Measurements from ENCODE around the gene PRDX4.

The PRDX4 gene

DNA sequence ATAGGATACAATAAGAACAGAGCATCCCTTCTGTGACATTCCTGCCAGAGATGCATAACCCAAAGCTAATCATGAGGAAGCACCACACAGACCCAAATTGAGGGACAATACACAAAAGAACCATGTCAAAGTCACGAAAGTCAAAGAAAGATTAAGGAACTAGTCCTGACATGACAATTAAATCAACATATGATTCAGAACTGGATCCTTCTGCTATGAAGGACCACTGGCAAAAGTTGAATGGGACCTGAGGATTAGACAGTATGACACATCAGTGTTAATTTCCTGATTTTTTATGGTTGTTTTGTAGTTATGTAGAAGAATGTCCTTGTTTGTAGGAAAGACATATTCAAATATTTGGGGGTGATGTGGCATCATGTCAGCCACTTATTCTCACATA is 61.9 kb downstream of the PRDX4 start:
- Histone ChIP-seq H3K27ac (ENCODE audit: low read depth, low read length, severe bottlenecking) (no peak overlapping the region), H3K4me1 (ENCODE audit: control insufficient read depth, insufficient read depth, low read length, poor library complexity, severe bottlenecking) (no peaks in the 10 kb centered on the region), H3K9me3 (ENCODE audit: control insufficient read depth, low read length) (no peaks in the 10 kb centered on the region), H3K4me3 (ENCODE audit: extremely low read depth, insufficient read depth, low read length, poor library complexity, severe bottlenecking) (no peak overlapping the region), H3K36me3 (ENCODE audit: control insufficient read depth, insufficient read depth, low read length) (peaks cover 48% of the 10 kb centered on the region)
- WGBS, 2 experiments (ENCODE audit: insufficient coverage in 2 of 2) = 83% methylated on average over 1 of the region's 1 CpG; no CpG with 5 or more reads in 1 of the 2 experiments

DNA sequence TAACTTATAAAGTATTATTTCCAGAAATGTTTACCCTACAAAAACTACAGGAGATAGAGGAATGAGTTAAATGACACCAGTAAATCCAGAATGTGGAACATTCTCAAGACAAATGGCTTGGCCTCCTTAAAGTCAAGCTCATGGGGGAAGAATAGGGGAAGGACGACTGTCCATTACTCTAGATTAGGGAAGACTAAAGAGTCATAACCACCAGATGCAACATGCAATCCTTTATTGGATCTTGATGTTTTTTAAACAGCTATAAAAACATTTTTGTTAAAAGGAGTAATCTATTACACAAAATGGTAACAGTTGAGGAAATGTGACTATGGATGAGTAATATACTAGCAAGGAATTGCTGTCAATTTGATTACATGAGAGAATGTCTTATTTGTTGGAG is 64.7 kb downstream of the PRDX4 start:
- Histone ChIP-seq H3K9me3 (ENCODE audit: control insufficient read depth, low read length) (no peaks in the 10 kb centered on the region), H3K27ac (ENCODE audit: low read depth, low read length, severe bottlenecking) (no peak overlapping the region), H3K36me3 (ENCODE audit: control insufficient read depth, insufficient read depth, low read length) (peaks cover 41% of the 10 kb centered on the region), H3K4me1 (ENCODE audit: control insufficient read depth, insufficient read depth, low read length, poor library complexity, severe bottlenecking) (no peaks in the 10 kb centered on the region), H3K4me3 (ENCODE audit: extremely low read depth, insufficient read depth, low read length, poor library complexity, severe bottlenecking) (no peak overlapping the region)
- WGBS, 2 experiments (ENCODE audit: insufficient coverage in 2 of 2) = no CpG with 5 or more reads among the region's 1 CpG

DNA sequence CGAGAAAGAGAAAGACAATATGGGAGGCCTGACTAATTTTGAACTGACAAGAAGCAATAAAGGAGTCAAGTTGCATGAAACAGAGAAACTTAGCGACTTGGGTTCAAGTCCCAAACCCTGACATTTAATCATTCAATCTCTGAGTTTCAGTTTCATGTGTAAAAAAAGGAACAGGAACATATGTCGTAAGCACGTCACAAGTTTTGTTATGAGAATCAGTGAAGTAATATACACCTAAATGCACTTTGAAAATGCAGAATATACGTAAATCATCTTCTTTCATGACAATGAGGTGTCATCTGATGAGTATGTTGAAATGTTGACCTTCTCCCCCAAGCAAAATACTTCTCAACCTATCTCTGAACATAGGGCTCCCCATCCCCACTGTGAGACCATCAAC is 65.4 kb downstream of the PRDX4 start:
- Histone ChIP-seq H3K27ac (ENCODE audit: low read depth, low read length, severe bottlenecking) (no peak overlapping the region), H3K9me3 (ENCODE audit: control insufficient read depth, low read length) (no peaks in the 10 kb centered on the region), H3K4me1 (ENCODE audit: control insufficient read depth, insufficient read depth, low read length, poor library complexity, severe bottlenecking) (no peaks in the 10 kb centered on the region), H3K36me3 (ENCODE audit: control insufficient read depth, insufficient read depth, low read length) (peaks cover 34% of the 10 kb centered on the region), H3K4me3 (ENCODE audit: extremely low read depth, insufficient read depth, low read length, poor library complexity, severe bottlenecking) (no peak overlapping the region)
- WGBS, 2 experiments (ENCODE audit: insufficient coverage in 2 of 2) = no CpG with 5 or more reads among the region's 5 CpGs

All from mesodermal cell (in vitro differentiated cells).